Urothelium cell line (cell line): ENCODE measurements around the gene ASCL5.

Experiments
- DNase-seq: peaks from one replicate; pipeline ENCODE4 v3.0.0; 2011; ENCODE audit warnings: low spot score, mixed read lengths
- FAIRE-seq: peaks from 2 replicates; lab custom pipeline; 2011; peaks lifted over from hg19 to GRCh38; lab: Jason Lieb, UNC

ASCL5 gene

DNA sequence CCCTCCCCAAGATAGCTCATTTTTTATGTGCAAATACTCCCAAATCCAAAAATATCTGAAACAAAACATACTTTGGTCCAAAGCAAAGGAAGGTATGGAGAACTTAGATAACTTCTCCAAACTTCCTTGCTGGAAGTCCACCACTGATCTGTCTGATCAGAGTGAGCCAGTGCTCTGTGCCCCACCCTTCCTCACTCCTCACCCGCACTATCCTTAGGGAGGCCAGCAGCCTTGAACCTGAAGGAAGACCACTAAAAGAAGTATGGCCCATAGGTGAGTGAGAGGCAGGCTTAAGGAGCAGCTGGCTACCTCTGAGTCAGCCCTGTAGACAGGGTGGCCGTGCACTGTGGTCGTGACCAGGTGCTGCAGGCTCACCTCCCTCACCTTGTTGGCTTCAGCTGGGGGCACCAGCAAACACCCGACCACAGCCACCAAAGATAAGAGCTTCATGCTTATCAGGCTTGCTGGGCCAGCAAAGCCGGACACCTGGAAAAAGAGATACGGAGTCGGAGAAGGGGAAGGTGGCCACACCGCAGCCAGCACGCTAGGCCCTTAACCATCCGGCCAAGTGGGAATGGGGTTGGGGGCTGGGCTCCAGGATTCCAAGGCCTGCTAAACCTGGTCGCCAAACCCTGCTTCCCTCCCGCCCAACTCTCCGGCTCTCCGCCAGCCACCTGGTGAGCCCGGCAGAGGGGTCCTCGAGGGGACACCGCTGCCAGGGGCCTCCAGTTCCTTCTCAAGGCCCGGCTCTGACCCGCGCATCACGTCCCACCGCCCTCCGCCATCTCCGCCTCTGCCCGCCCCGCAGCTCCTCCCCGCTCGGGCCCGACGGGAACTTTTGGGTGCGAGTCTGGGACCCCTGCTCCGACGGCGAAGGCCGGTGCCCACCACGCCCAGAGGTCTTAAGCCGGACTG is 26.7 kb upstream of the ASCL5 start:
- DNase-seq: no peak

DNA sequence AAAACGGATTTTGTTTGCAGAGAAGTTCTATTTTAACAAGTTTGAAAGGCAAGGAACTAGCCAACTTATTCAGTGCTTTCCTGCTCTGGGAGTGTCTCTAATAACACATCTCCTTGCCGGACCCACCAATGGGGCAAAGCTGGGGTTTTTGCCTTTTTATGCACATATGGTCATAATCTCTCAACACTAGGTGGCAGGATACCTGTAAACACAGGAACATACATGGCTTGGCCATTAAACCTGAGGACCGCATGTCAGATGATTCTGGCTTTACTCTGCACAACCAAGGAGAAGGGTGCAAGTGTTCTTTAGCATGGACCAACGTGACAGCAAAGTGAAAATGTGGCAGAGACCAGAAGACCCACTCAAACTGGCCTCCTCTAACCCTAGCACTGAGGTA is 22.4 kb upstream of the ASCL5 start:
- DNase-seq: peak; percentile 58
- FAIRE-seq: no peak

More for the DNA sequence above, 26.7 kb upstream of the ASCL5 start:
- FAIRE-seq: no peak

DNA sequence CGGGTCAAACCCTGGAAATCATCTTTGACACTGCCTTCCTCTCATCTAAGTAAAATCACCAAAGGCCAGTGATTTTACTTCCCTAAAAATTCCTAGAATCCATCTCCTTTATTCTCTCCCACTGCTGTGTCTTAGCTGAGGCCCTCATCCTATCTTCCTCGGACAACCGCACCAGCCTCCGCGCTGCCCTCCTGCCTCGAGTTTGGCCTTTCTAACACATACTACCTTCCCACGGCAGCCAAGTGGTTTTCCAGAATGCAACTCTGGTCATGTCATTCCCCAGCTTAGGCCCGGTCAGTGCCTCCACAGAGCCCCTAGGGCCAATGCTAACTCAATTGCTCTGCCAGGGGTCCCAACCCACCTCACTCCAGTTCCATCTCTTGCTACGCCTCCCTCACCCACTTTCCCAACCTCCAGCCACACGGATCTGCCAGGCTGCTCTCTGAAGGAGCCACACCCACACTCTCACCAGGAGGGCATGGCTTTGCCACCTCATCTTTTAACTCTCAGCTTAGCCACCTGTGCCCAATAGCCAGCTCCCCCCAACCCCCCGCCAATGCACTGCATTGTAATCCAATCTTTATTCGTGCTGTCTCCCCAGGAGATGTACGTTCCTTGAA is 20.5 kb upstream of the ASCL5 start:
- DNase-seq: no peak
- FAIRE-seq: no peak

DNA sequence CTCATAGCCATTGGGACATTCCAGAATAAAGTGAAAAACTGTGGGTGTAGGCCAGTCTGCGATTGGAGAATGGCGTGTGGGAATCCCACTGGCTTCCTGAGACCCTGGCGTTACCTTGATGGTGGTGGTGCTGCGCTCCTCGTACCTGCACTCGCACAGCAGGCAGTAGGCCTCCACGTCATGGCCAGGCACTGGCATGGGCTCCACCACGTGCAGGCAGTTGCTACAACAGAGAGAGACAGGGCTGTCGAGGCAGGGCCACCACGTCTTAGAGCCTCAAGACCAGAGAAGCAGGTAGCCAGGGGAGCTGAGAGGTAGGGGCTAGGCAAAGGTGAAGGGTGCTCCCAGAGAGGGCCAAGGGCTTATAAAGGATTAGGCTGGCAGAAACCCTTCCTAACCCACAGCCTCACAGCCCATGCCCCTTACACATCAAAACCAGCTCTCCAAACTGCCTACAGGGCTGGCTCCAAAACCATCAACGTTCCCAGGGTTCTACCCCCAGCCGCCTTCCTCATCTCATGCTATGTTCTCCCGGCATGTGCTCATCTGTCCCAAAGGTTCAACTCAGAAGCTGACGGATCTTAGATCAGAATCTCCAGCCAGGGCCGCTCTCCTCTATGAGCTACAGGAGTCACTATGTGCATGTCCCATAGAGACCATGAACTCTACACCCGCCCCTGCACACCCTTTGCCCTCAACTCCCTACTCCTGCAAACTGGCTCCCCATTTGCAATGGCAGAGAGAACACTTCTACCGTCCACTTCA is 19.8 kb upstream of the ASCL5 start:
- DNase-seq (no peak), FAIRE-seq (no peak)

DNA sequence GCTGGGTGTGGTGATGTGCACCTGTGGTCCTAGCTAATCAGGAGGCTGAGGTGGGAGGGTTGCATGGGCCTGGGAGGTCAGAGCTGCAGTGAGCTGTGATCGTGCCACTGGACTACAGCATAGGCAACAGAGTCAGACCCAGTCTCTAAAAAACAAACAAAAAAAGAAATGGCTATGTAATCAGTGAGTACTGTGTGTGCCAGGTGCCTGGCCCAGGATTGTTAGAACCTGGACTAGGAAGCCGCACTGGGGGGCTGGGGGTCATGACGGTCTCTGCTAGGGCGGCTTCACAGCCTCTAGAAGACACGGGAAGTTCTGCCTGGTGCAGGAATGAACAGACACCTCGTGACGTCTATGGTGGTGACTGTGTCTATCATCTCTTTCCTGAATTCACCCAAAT is 18.8 kb upstream of the ASCL5 start:
- DNase-seq (no peak), FAIRE-seq (no peak)

DNA sequence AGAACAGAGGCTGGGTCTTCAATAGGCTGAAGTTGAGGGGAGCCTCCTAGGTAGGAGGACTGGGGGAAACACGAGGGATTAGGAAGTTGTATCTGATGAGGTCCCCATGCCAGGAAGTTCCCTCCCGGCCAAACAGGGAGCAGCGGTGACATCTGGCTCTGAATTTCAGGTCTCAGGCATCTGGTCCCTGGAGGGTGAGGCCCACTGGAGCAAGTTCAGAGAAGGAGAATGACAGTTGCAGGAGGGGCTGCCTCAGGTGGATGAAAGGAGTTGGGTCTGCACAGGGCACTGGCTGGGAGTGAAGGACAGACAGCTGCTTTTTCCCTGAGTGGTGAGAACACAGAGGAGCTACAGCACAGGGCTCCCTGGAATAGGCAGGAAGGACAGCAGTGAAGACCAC is 18.1 kb upstream of the ASCL5 start:
- DNase-seq (no peak), FAIRE-seq (no peak)

DNA sequence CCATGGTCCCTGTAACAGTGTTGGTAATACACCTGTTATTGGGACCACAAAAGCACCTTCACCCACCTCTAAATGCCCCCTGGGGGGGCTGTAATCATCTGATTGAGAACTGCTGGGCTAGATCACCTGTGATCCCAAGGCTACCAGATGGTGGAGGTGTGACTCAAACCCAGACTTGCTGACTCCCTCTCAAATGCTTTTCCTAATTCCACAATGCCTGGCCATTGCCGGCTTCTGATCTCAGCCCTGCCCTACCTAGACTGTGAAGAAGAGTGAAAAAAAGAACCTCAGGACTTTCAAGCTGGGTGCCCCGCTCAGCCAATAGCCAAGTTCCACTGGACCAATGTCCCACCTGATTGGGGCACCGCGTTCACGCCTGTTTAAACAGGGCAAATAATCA is 17.7 kb upstream of the ASCL5 start:
- no peak for DNase-seq
- FAIRE-seq: no peak

DNA sequence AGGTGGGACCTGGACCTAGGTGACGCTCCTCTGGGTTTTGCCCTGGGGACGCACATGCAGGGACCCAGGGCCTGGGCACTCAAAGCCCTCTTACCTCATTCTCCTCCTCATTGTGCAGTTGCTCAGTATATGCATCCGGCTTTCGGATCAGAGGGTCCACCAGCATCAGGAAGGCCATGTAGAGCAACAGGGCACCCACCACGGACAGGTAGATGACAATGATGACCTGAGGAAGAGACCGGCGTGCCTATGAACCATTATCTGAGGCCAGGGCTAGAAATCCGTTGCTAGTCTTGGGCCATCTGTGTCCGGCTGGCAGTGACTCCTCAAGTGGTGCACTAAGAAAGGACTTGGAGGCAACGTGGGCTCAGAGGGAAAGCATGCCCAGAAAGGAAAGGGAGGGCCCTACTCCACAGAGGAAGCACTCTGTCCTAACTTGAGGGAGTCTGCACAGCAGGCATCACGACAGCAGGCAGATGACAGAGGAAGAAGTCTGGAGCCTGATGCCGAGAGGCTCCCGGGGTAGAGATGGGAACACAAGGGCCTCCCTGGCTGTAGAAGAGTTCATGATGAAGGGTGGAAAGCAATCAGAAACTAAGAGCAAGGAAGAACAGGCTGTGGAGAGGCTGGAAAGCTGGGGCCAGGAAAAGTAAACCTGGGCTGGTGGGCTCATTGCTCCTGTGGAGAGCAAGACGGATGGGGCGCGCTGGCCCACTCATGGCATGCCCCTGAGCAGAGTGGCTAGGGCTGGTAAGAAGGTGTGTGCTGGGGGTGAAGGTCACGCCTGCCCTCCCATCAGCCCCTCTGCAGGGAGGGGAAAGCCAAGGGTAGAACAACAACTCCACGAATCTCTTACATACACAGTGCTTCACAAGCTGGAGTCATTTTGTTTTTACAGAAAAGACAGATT is 17.0 kb upstream of the ASCL5 start:
- no peak for DNase-seq
- FAIRE-seq: no peak

DNA sequence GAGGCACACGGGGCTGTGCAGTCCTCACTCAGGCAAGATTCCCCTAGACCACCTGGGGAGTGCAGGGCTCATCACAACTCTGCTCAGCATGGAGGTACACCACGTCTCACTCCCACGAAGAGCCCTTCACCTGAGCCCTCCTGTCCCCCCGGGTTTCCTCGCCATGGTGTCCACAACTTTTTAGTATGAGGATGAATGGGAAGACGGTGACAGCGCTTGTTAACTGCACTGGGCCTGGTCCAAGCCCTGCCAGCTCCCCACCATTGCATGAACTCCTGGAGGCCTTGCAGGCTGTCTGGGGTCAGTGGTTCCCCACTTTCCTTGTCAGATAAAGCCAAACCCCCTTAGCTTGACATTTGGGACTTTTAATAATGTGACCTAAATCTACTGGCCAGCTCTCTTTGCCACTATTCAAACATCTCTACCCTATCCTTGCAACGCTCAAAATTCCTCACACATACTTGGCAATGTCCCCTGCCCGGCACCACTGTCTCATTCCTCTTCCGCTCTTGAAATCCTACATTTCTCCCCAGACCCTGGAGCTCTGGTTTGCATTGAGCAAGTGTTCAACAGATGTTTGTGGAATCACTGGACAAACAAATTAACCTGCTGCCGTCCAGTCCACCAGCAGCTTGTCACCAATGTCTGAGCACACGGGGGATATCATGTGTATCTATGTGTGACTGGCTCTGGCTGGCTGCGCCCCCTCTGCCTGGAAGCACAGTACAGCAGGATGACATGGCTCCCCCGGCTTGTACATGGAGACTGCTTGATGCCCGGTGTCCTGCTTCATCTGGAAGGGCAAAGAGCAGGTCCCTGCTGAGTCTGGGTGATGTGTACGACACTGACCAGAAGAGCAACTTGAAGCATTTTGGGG is 16.1 kb upstream of the ASCL5 start:
- no peak for DNase-seq
- FAIRE-seq: no peak

DNA sequence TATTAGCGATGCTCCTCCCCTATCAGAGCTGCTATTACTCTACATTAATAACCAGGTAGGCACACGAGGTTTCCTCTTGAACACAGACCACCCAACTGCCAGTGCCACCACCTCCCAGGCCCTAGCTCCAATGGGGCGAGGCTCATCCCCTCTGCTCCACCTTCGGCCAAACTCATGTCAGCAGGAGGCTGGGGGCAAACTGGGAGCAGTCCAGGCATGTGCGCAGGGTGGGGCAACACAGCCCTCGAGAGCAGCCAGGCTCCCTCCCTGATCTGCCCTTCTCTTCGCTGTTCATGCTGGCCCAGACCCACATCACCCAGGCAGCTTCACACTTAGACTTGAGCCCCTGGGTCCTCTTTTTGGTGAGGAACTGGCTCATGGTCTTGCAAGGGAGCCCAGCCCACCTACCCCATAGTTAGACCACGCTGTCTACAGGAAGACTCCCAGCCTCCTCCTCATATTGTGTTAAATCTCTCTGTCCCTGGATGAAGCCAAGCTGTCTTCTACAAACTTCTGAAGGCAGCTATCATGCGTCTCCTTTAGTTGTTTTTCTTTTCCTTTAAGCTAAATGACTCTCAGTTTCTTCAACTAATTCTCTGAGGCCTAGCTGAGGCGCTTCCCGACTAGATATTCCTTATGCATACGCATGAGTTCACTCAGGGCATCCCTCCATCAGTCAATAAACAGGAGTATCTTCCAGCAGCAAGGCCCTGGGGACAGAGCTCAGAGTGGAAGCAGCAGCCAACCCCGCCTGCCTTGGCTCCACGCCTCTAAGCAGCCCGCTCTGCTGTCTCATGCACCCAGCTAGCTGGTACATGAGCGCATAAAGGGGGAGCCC is 15.2 kb upstream of the ASCL5 start:
- no peak for DNase-seq
- no peak for FAIRE-seq

DNA sequence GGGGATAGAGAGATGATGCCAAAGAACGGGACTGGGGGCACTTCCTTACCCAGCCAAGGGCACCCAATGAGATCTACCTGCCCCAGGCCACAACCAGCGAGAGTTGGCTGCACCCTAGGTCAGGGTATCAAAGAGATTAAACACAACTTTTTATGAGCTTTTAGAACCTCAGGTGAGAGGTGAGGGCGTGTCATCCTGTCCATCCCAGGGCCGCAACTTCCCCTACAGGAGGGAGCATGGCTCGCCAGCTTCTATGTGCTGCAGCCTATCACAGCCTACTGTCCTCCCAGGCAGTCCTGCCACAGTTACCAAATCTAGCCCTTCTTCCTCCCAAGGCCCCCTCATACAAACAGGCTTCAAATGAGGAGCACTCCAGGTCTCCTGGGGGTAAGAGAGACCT is 14.4 kb upstream of the ASCL5 start:
- no peak for FAIRE-seq
- no peak for DNase-seq

DNA sequence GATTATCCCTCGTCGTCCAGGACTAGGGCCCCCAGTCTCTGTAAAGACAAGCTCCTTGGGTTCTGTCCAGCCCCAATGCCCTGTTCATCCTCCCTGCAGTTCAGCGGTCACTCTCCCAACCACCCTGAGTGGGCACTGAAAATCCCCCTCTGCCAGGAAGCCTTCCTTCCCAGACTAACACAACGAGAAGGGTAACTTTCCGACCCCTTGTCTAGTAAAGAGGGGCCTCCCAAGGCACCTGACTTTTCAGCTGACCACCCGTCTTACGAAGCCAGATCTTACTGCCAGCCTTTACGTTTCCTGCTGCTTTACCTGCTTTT is 13.9 kb upstream of the ASCL5 start:
- FAIRE-seq (no peak), DNase-seq (no peak)

DNA sequence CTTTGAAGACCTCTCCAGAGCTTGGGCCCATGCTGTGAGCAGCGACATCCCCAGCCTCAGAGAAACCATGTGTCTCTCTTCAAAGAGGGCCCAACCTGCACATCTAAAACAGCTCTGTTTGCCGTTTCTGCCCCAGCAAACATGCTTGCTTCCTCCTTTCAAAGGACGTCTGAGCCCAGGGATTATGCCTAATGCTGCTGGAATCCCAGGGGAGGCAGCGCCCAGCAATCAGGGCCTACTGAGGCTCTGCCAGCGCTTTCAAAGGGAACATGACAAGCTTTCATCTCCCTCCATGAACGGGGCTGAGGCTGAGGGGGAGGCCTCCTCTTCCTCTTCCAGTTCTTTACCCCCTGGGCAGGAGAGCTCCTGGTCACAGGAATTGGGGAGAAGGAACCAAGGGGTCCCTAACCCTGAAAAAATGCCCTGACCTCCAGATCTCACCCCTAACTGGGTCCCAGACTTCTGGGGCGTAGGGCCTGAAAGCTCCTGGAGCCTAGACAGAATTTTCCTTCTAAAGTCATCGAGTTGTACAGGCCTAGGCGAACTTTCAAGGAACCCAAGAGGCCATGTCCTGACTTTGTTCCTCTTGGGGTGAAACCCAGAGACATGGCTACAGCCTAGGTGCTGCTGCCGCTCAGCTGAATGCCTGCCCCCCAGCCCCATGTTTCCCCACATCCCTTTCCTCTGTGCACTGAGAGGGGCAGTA is 13.4 kb upstream of the ASCL5 start:
- DNase-seq (no peak), FAIRE-seq (no peak)

DNA sequence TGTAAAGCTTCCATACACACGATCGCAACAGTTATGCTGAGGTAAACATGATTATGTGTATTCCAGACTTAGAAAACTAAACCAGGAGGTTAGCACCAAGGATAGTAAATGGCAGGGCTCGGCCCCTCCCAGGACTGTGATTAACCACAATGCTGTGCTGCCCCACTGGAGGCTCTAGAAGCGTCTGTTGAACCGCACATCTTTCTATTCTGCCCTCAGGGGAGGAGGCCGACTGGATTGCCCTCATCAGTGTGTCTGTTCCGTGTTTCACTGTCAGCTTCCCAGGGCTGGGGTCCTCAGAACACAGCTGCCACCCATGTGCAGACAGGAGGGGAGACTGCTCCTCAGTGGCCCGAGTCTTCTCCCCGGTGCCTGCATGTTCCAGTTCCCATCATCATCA is 12.8 kb upstream of the ASCL5 start:
- no peak for FAIRE-seq
- no peak for DNase-seq

DNA sequence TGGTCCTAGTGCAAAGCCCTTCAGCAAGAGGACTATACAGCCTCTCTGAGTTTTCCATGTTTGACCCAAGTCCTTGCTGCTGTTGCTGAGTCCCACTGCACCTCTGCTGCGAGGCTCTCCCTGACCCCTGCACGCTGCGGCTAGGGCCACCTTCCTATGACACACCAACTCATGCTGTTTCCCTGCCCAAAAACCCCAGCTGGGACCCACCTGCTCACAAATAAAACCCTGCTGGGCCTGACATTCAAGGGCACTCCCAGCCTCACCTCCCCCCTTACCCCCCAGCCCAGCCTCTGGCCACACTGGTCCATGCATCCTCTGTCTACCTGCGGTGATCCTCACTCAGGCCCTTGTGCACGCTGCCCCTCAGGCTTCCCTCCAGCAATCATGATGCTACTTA is 12.3 kb upstream of the ASCL5 start:
- DNase-seq: no peak

DNA sequence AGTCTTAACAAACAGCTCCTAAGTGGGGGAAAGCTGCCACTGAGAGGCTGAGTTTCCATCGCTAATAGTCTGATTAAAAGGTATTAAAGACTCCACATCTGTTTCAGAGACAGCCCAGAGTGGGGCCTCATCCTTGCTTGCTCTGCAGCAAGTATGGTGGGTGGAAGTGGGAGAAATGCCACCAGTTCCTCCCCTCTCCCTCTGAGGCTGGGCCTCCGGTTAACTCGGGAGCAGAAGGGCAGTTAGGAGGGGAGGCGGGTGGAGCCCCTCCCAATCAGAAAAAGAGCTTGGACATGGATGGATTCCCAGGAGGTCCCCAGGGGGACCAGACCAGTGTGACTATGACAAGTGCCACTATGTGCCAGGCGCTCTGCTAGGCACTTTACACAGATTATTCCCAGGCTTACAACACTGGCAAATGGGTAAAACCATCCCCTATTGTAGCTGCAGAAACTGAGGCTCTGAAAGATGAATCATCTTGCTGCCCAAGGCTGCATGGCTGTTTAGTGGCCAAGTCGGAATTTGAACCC is 11.4 kb upstream of the ASCL5 start:
- FAIRE-seq: no peak
- no peak for DNase-seq

More for the DNA sequence above, 12.3 kb upstream of the ASCL5 start:
- FAIRE-seq: no peak

DNA sequence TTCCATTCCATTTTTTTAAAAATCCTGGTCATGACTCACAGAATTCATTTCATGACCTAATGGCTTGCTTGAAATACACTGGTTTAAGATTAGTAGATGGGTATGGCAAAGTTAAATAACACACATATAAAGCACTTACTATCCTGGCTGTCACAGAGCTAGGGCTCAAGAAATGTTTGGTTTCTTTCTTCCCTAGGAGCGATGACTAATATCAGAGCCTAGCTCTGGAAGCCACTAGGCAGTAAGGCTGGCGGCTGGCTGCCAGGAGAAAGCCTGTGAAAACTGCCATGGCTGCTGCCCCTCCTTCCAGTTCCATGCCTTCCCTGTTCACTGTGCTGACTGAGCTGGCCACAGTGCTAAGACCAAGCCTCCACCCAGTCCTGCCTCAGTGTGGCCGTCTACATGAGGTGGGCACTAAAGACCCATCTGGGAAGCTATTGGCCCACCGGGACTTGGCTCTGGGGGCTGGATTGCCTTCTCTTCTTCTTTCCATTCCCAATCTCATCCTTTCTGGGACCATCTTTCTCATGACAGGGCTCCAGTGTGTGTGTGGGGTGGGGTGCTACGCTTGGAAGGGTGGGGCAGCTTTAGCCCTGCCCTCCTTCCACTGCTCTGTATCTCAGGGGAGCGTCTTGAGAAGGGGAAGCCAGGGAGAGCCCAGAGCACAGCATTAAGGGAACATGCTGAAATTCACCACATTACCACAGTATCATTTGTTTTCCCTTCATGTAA is 10.8 kb upstream of the ASCL5 start:
- no peak for DNase-seq
- no peak for FAIRE-seq

DNA sequence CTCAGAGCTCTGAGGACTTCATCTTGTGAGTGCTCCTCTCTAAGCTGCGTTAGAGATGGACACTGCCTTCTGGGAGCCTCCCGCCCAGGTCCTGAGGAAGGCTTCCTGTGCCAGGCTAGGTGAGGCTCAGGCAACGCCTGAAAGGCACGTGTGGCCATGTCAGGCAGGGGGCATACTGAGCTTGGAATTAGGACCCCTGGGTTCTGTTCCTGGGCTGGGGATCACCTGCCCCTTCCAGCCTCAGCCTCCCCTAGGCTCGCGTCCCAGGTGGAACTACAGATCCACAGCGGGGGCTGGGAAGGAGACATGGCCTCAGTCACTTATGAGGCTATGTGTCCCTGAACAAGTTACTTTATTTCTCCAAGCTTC is 10.0 kb upstream of the ASCL5 start:
- DNase-seq (no peak), FAIRE-seq (no peak)
